Activated CD4-positive, alpha-beta T cell treated with anti-CD3 and anti-CD28 coated beads for 24 hours (primary cell): ENCODE results near the gene MINK1.
"Not testable (repeated sequence)": the region's sequence is repeated elsewhere in the genome, so short reads cannot be mapped to it uniquely, and the experiment has no call there.

Experiments
- DNase-seq, 2 donors: peaks; one replicate each; pipeline ENCODE4 v3.0.0-alpha.2; 2020; ENCODE audit warnings: low read depth in 2 of 2

Gene MINK1

DNA sequence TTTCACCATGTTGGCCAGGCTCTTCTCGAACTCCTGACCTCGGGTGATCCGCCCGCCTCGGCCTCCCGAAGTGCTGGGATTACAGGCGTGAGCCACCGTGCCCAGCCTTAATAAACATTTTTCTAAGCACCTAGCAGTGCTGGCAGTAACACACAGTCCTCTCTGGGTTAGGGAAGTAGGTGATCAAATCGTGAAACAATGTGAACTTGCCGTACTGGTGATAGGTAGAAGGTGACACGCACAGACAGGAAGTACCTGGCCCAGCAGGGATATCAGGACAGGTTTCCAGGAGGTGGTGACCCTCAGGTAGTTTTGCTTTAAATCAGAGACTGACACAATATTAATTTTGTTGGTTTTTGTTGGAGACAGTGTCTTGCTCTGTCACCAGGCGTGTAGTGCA lies 21.7 kb upstream of the MINK1 start:
- DNase-seq = no peak

DNA sequence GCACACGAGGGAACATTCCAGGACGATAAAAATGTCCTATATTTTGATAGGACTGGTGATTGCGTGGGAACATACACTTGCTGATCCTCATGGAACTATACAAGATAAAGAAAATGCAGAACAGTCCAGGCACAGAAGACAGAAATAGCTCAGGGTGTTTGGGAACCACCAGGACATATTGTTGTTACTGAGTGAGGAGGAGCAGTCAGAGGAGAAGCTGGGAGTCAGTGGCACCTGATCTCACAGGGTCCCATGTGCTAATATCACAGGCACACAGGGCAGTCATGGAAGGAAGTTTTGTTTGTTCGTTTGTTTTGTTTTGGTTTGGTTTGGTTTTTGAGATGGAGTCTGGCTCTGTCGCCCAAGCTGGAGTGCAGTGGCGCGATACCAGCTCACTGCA lies 20.4 kb upstream of the MINK1 start:
- DNase-seq = no peak

DNA sequence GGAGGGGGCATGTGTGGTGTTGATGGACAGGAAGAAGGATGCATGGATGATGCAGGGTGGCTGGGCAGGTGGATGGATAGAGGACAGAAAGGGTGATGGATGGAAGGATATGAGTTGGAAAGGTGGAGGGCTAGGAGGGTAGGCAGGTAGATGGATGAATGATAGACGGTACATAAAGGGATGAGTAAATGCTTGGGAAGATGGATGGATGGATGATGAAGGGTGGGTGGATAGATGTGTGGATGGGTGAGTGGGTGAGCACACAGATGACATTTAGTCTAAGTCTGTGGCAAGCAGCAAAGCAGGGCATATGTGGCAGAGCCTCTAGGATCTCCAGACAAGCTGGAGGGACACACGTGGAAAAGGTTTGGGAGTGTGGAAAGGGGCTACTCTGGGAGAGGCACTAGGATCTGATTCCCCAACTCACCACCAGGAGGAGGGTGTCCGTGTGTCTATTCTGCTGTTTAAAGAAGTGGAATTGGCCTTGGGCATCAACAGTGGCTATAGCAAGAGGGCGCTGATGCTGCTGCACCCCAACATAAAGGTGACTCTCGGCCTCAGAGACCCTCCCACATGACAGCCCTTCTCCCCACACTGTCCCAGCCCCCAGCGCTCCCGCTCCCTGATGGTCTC lies 18.0 kb upstream of the MINK1 start:
- DNase-seq = no peak

DNA sequence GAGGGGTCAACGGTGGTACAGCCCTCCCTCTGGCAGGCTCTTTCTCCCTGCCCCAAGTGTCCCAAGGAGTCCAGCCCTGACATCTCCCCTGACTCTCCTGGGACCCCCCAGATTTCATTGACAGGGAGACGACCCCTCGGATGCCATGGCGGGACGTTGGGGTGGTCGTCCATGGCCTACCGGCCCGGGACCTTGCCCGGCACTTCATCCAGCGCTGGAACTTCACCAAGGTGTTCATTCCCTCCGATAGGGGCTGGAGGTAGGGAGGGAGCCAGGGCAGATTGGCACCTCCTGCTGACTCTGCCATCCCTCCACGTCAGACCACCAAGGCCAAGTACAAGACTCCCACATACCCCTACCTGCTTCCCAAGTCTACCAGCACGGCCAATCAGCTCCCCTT lies 16.3 kb upstream of the MINK1 start:
- no peak for DNase-seq

DNA sequence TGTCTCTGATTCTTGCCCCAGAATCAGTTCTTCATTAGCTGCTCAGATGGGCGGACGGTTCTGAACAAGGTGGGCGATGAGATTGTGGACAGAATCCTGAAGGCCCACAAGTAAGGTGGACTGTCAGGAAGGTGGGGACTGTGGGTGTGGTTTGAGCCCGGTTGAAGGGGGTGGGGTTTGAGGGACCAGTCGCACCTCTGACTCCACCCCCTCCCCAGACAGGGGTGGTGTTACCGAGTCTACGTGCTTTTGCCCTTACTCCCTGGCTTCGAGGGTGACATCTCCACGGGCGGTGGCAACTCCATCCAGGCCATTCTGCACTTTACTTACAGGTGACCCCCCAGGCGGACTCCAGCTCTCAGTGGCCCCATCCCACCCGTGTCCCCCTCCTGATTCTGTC lies 14.9 kb upstream of the MINK1 start:
- no peak for DNase-seq

DNA sequence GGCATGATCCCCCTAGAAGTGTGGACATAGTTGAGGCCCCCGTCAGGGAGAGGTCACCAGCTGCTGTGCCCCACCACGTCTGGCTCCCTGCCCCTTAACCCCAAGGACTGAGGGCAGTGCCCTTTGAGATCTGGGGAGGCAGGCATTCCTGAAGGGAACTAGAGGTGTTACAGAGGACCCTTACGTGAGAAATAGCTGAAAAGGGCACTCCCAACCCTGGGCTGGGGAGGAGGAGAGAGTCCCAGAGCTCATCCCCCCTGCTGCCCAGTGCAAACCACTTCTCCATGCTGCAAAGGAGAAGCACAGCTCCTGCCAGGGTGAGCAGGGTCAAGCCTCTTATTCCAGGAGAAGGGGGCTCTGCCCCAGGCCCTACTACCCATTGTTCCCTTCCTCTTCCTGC lies 10.3 kb upstream of the MINK1 start:
- DNase-seq = no peak

DNA sequence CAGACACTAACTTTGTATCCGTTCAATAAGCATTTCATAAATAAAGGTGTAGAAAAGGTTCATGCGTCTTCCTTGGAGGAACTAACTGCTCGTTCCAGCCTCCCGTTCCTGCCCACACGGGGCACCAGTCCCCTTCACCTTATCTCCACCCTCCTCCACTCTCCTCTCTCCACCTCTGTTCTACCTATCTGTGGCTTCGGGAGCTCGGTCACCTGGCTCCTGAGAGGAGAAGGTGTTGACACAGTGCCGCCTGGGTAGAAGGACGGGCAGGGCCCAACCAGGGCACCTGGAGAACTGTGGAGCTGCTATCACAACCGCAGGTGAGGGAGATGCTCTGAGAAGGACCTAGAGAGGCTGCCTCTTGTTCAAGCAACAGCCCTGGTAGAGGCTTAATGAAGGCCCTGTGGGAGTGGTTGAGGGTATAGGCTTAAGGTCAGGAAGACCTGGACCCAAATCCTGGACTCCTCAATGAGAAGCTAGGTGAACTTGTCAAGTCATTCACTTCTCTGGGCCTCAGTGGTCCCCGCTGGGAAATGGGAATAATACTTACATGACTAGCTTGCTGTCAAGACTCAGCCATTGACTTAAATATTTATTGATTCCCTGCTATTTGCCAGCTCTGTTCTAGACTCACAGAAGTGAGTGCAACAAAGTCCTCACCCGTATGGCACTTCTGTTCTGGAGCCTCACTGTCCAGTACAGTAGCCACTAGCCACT lies 9.6 kb upstream of the MINK1 start:
- DNase-seq = no peak

DNA sequence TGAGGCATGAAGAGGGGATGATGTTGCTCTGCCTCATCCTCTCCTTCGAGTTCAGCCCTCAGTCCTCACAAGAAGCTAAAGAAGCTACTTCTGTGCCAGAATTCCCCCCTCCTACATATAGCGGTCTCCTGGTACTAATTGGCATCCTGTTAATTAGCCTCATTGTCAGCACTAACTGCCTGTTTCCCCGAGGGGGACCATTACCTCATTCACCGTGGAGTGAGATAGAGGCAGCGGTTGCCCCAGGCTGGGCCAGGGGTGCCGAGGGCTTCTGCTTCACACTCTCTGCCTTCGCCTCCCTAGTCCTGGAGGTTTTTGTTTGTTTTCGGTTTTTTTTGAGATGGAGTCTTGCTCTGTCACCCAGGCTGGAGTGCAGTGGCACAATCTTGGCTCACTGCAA lies 5.7 kb upstream of the MINK1 start:
- no peak for DNase-seq

DNA sequence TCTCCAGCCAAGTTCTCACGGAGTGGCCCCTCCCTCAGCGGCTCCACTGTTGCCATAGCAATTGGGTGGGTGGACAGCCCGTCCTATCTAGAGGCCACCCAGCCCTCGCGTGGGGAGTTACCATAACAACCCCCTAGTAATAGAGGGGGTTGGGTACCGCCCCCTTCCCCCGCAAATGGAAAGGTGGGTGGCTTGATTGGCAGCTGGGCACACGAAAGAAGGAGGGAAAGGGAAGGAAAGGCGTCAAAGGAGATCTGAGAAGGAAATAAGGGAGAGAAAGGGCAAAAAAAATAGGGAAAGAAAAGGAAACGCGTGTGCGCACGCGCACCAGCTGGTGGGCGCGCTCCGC lies 337 bp upstream of the MINK1 start:
- not testable (repeated sequence) for DNase-seq

DNA sequence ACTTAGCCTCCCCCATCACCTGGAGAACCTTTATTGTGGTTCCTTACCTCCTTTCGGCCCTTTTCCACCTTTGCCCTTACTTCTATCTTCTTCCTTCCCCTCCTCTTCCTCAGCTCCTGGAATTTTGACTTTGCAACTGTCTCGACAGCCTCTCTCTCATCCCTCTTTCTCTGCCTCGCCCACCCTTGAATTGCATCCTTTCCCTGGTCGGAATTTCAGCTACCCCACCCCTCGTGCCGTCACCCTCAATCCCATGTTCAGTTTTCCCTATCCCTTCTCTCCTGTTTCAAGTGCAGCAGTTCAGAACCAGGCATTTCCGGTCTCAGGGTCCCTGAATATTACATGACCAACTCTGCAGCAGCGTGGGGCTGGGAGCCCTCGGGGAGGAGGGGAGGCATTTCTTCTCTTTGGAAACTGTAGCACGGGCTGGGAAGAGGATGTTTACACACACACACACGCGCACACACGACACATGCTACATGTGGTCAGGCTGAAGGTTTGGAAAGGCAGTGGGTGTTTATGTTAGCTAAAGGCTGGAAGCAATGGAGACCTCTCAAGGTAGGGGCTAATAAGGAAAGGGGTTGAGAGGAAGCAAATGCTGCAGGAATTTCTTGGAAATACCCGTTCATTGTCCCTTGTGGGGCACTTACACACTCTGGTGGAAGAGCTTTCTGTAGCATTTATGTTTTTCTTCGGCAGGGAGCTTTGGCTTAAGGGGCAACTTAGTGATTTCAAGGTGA lies 971 bp downstream of the MINK1 start:
- no peak for DNase-seq

DNA sequence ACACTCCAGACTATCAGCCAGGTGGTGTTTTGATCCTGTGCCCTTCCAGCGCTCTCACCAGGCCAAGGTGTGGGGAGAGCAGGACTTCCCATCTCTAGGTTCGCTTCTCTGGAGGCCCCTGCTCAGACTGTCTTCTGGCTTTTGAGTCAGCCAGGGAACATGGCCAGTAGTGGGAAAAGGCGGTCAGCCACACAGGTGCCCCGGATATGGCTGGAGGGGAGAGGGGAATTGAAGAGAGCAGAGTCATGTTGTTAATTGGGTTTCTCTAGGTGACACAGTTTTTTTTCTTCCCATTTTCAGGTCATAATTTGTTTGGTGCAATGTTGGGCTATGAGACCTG lies 1.5 kb downstream of the MINK1 start:
- no peak for DNase-seq

DNA sequence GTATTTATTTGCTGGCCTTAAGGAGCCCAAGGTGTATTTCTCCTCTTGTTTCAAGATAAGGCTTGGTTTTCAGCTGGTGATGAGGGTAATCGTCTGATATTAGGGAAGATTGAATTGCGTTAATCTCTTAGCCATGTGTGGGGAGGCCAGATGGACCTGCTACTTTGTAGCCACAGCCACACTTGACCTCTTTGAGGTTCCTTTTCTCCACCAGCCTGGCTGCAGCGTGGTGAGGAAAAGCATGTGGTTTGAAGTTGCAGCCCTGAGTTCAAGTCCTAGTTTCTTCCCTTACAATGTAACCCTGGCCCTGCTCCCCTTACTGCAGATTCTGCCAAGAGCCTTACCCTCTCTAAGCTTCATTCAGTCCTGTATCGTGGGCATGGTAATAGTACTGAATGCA lies 3.1 kb downstream of the MINK1 start:
- DNase-seq = no peak

DNA sequence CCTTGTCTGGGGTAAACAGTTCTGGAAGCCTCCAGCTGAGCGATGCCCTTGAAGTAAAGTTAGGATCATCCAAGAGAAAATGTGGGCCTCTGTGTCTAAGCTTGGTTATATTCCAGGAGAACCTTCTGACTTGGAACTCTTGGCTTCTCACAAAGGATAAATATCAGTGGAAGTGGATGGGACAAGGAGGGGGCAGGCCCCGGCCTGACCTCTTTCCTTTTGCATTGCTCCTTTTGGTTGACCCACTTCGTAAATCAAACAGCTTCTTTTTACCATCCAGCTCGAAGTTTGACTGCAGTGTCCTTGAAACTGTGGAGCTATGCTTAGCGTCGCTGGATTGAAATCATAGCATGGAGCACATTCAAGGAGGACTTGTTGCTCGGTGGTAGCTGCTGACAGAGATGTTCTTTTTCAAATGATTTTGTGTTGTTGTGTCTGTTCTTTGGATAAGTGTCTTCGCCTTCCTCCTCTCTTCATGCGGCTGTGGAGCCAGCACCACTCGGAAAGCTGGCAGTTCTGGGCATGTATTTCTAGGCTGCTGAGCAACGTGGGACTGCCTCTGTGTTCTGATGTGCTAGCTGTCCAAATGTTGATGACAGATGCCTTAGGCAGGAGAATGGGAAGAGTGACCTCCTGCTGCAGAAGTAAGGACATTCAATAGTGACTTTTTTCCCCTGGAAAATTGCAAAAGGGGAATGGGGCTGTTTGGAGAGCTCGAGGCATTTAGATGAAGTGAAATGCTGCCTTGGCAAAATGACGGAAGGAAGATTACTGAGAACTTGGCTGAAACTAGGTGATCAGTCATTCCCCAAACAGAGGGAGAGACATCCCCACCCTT lies 4.5 kb downstream of the MINK1 start:
- no peak for DNase-seq

DNA sequence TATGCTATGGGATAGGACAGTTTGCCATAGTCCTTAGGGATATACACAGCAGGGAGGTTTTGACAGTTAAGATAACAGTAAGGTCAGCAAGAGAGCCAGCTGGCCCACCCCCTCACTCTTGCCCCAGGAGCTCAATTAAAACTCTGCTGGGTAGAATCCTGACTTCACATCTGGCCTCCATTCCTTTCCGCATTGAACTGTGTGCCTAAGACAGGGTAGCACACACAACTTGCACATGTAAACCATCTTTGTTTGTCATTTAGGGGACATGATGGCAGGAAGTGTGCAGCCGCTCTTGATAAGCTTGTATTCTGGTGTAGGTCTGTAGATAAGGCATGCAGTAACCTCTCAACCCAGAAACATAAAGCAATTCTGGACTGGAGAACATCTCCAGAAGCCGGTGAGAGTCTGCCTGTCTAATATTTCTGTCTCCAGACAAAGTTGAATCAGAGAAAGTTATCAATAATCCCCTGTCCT lies 5.2 kb downstream of the MINK1 start:
- no peak for DNase-seq

DNA sequence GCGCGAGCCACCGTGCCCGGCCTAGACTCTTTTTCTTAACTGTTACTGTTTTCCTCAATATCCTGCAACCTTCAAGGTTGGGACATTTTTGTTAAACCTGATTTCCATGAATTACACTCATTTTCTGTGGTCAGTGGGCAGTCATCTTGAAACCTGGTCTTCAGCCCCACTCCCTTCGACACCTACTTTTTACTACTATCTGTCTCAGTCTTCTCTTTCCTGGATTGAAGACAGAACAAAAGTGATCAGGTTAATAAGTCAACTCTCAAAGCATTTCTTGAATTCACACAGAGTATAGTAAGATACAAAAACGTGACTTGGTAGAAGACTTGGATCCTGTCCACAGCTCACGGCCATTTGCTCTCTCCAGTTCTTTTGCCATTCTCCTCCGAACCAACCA lies 6.1 kb downstream of the MINK1 start:
- no peak for DNase-seq

DNA sequence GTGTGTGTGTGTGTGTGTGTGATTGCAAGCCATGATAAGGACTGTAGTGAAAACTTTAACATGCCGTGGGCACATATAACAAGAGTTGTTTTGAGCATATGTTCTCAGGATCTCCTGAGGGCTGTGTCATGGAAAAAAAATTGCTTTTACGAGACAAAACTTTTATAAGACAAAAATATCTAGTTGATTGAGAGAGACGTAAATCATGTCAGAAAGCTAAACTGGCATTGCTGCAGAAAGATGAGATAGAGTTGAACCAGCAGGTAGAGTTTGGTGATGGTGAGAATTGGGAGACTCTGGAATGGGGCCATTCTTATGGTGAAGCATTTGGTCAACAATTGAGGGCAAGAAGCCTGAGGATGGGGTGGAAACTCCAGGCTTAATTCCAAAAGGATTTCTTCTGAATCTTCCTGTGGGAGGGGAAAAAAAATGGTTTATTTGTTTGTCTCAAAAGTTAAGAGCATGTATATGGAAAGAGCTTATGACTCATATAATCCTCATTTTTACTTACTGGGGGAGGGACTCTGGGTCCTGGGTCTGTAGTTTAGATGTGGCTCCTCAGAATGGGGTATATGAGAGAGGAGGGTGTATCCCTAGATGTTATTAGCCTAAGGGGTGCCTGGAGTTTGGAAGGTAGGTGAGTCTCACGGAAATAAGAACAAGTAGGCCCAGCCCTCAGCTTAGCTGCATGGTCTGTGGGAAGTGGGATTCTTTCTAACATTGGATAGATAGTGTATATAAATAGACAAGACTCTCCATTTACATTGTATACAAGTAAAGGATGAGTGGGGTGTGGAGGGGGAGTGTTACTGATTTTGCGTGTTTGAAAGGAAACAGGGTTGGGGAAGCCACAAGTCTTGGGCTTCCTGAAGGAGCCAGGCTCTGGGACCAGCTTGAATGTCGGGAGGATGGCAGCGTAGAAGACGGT lies 7.1 kb downstream of the MINK1 start:
- no peak for DNase-seq

DNA sequence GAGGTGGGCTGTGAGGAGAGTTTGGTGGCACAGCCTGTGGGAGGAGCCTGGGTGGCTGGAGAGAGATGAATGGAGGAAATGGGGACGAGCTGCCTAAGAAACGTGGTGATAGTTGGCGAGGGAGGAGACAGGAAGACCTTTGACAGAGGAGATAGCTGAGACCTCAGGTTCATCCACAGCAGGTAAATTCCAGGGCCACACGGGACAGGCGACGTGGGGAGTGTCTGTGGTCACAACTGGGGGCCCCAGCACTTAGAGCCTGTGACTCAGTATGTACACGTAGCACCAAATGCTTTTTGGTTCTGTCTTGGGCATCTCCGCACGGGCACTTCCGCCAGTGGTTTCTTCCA lies 7.7 kb downstream of the MINK1 start:
- no peak for DNase-seq

DNA sequence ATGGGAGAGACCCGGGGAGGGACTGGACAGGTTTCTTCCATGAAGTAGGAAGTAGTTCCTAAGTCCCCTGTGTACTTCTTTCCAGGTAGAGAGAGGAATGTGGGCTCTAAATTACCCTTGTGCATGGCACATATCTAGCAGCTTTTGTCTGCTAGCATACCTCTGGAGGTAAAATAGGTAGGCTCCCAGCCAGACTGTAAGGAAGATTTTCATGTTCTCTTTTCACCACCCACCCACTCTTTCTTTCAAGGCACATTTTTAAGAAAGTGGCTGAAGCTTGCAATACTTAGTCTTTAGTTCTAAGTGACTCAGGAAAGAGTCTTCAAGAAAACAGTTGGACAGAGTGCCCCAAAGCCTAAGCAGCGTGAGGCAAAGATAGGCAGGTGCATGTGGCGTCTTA lies 9.2 kb downstream of the MINK1 start:
- DNase-seq = no peak

DNA sequence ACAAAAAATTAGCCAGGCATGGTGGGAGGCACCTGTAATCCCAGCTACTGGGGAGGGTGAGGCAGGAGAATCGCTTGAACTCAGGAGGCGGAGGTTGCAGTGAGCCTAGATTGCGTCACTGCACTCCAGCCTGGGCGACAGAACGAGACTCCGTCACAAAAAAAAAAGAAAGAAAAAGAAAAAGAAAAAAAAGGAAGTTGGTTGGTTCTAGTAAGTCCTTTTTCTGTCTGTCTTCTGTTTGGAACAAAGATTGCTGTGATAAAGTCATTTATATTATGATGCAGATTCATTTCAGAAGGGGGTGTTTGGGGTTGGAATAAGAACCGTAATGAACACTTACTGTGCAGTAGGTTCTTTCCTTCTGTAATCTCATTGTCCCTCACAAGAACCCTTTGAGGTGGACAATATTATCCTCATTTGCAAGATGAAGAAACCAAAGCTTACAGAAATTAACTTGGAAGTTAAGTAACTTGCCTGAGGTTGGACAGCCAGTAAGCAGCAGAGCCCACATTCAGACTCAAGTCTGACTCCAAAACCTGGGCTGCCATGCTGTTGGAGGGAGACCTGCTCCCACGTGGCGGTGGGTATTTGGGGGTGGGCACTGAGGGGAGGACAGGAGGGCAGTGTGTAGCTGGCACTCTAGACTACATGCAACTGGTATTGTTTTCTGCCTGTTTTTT lies 10.3 kb downstream of the MINK1 start:
- DNase-seq = no peak

DNA sequence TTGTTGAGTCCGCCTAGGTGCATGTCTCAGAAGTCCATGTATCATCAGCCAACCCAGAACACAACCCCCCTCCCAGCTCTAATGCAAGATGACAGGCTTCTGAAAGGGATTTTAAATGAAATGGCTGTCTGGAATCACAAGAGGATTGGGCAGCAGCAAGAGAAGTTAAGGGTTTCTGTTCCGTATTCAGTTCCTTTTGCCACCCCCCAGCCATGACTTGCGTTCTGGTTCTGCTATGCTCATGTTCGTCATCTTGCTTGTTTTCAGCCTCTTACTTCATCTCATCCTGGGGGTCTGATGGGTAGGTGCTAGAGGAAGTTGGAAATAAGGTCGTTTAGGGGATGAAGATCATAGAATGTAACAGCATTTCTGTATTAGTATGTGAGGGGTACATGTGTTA lies 12.0 kb downstream of the MINK1 start:
- no peak for DNase-seq
